ENCODE results near the gene GRK5.

GRK5 gene

DNA sequence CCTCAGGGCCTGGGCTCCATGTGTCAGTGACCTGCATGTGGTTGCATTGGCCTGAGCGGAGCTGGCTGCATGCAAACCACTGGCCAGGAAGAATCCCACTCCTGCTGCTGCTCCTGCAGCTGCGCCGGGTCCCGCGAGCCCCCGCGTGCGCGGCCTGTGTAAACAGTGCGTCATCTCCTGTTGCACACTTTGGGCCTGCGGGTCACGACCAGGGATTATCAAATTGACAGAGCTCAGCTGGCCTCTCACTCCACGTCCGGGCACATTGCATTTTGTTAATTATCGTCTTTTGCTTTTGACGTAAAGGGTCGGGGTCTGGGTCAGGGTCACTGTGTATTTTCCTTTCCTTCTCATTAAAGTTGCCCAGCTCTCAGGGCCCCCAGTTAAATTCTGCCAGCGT, 202.5 kb downstream of the GRK5 start:
- no peak for DNase-seq

DNA sequence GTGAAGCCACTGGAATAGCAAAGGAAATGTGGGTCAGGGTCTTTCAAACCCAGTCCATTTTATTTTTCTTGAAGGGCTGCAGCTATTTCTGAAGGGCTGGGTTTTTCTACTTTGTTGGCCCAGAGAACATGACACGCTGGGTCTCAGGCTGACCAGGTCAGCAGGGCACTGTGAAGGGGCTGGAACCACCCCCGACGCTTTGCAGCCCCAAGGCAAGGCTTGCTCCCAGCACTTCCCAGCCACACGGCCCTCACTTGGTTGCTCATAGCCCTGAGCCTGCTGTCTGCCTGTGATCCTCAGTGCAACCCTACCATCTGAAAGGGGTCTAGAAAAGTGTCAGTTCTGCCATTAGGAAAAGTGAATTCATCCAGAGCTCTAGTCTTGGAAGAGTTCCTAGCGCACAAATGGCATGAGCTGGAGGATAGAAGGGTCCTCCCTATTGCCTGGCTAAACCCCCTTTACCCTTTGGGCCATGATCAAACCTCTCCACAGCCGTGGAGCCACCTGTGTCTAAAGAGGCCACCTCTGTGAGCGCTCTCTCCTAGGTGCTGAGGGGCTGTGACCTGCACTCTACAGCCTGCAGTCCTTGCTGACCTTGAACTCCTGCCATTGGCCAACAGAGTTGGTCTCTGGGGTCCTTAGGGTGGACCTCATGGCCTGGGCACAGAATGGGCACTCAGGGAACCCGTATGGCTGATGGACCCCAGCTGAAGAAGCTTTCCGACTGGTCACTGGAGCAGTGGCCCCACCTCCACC, 203.2 kb downstream of the GRK5 start:
- DNase-seq: no peak

DNA sequence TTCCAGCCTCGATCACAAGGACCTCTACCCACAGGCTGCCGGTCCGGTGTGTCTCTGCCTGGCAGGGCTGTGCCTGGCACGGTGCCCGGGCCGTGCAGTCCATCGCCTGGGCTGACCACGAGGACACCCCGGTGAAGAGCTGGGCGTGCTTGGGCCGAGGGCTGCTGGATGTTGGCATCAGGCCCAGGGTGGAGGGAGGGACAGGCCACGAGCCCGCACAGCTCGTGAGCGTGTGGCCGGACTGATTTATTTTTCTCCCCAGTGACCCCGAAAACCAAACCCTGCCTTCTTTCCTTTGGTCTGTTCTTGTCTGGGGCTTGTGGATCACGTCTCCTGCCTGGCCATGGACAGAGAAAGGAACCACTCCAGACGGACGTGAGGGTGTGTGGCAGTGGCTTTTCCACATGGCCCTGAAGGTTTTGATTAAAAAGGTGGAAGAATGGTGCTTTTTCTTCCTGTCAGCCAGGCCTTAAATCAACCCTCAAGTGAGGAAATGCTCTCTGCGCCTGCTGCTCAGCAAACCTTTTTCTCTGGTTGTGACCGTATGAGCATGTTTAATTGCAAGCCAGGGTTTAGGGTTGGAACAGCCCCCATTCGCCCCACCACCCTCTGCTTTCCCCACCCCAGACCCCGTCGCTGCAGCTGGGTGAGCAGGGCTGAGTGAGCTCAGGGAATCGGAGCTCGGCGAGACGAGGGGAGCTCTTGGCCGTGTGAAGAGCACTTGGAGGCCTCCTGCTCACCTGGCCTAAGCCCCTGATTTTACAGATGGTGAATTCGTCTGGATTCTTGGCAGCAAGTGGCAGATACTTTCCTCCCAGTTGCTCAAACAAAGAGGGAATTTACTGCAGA, 205.1 kb downstream of the GRK5 start:
- DNase-seq: no peak

DNA sequence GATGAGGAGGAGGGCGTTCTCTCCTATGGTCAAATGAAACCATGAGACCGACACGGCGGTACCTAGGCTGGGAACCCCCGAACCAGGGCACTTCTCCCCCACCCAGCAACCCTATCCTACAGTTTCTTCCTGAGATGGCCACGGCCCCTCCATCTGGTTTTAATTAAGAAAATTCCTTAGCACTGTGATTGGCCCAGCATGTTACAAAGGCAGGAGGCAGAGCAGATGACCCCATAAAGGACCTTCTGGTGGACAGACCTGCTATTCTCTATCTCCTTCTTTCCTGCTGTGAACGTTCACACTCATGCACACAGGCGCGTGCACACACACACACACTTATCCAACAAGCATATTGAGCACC, 205.7 kb downstream of the GRK5 start:
- no peak for DNase-seq

GRCh38 chr10:119413471-119414080, 206.2 kb downstream of the GRK5 start:
- no peak for DNase-seq

DNA sequence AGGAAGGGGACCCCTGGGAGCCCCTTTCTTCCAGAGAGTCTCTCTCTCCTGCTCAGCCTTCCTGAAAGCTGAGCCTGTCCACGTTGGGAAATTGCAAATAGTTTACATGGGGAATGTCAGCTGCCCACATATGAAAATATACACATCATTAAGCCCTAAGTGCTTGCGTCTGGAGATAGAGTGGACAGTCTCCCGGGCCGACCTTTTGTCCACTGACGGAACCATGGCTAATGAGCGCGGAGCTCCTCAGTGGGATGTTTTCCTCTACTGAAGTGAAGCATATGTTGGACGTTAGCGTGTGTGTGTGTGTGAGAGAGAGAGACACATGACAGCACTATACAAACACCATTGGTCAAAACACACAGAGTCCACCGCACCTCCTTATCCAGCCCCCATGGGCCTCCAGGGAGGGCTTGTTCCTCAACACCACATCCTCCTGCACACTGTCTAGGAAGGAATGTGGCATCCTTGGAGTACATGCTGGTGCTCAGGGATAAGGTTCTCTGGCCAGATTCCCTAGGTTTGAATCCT, 206.8 kb downstream of the GRK5 start:
- DNase-seq: no peak

GRCh38 chr10:119415121-119415520, 207.8 kb downstream of the GRK5 start:
- DNase-seq: no peak

DNA sequence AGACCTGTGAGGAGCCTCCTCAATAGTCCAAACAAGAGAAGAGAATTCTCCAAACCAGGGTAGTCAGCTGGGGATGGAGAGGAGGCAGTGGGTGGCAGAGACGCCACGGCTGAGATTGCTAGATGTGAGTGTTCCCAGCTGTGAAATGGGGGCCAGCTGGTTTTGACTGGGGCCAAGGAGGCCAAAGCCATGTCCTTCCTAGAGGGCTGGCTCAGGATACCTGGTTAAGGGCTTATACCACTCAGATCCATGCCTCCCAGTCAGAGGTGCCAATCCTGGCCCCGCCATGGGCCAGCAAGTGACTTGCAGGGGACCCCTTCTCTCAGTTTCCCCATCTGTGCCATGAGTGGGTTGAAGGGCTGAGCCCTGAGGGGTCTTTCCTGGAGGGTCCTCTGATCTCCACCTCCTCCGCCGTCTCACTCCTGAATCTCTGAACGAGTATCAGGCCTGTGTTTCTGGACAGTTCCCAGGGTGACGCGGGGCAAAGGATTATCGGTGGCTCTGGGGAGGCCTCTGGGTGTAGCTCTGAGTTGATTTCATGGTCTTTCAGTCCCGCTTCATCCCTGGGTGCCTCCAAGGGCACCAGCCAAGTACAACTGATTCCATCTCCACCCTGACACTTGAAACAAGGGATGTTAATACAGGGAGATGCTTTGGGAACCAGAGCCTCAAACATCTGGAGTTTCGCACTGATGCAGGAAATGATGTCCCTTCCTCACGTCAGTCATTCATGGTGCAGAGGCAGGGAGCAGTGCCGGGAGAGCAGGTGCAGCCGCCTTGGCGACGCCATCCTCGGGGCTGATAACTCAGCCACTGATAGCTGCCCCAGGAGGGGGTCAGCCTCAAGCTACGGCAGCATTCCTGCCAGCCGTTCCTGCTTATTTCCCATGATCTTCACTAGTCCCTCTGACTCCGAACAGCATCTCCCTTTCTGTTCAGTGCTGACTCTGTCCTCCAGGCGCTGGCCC, 208.4 kb downstream of the GRK5 start:
- no peak for DNase-seq

- DNase-seq: peak; percentile 71 to 77
These were observed 209.5 kb downstream of the GRK5 start for GRCh38 chr10:119416855-119417254.

DNA sequence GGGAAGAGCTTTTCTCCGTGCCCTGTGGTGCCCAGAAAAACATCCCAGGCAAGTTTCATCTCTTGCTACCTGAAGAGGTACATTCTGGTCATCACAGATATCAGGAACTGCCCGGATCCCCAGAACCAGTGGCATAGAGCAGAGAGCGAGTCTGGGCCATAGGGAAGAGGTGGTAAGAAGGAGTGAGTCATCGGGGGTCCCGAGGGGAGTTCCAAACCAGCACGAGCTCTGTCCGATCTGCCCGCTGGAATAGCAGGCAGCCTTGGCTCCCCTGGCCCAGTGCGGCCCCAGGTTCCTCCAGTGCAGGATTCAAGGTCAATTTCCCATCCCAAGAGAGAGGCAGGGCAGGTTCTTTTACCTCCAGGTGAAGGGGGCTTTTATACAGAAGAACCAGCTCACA, 210.5 kb downstream of the GRK5 start:
- DNase-seq: no peak

GRCh38 chr10:119418362-119418761, 211.0 kb downstream of the GRK5 start:
- DNase-seq: no peak

GRCh38 chr10:119419931-119420330, 212.6 kb downstream of the GRK5 start:
- DNase-seq: no peak

DNA sequence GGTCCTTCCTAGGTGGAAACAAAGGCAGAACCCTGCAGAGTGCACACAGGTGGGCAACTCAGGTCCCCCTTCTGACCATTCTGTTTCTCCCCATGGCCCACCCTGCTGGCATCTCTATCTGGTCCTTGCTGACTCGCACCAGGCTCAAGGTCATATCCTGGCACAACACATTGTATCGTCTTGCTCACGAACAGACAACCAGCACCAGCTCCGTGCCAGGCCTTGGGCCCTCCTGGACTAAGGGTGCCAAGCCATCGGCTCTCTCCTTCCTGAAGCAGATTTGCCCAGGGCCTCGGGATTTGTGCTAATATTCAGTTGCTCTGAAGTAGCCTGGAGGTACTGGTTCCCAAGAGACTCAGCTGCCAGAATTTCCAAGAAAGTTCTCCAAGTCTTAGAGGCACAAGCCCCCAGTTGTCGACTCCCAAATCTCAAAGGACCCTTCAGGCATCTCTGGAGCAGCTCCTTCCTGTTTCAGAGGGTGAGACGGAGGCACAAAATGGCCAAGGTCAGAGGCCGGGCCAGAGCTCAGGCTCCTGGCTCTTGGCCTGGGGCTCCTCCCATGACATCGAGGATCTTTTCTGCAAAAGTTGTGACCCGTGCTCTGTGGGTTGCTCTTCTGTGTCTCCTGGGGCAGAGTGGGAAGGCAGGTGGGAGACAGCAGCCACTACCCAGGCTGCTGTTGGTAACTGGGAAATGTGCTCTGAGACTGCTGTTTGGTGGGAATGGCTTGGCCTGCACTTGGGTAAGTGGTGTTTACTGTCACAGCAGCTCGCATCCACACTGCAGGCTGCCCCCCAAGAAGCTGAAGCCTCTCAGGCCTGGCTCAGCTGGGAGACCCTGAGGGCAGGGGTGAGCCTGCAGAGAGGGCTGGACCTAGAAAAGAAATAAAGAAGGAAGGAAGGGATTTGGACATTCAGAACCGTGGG, 213.8 kb downstream of the GRK5 start:
- DNase-seq: no peak

DNA sequence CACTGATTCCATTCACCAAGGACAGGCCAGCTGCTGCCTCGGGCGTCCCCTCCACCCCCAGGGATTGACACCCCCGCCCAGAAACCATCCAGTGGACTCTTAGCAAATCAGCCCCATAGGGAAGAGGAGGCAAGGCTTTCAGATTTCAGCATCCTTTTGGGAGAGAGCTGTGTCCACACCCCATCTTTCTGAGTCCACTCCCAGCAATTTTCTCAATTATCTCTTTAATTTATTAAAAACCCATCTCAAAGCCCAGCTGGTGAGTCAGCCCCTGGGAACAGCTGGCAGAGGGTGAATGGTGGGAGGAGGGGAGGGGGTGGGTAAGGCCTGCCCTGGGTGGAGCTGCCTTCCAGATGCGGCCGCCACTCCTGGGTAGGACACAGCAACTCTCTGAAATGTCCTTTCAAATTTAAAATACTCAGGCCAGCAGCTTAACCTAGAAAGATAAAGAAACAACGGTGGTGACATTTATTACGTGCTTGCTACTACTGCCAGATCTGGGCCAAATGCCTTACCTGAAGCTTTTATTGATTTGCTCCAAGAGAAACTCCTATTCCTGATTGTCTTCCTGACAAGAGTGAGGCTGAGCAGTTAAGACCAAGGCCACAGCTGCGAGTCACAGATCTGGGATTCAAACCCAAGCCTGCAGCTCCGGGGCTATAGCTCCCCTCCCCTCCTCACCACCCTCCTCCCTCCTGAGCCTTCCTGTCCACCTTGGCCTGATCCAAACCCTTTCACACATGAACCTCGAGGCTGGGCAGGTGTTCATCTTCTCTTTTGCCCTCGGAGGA, 214.7 kb downstream of the GRK5 start:
- DNase-seq: no peak

- no peak for DNase-seq
These were observed 215.5 kb downstream of the GRK5 start for GRCh38 chr10:119422682-119423509.

DNA sequence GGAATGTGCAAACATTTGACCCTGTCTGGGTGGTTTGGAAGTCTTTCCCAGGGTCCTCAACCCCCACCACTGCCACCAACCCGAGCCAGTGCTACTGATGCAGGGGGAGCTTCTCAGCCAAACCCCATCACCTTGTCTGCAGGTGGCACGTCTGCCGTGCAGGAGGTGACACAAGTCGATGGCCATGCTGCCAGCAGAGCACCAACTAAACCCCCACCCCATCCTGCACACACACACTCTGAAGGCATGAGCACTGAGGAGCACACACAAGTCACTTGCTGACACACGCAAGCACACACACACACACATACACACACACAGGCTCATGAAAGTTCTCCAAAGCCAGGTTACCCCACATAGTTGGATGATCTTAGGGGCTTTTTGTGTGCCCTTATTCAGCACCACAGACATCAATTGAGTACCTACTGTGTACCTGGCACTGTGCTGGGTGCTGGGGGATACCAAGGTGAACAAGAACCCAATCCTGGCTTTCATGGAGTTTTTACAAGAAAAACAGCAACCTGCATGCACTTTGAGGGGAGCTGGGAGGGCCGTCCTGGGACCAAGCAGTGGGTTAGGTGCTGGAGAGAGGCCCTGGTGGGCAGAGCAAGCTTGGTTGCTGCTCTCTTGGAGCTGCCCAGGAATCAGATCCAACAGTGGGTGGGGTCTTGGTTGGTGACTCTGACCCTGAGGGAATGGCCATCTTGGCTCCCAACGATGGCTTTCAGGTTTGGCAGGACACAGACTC, 216.3 kb downstream of the GRK5 start:
- no peak for DNase-seq

DNA sequence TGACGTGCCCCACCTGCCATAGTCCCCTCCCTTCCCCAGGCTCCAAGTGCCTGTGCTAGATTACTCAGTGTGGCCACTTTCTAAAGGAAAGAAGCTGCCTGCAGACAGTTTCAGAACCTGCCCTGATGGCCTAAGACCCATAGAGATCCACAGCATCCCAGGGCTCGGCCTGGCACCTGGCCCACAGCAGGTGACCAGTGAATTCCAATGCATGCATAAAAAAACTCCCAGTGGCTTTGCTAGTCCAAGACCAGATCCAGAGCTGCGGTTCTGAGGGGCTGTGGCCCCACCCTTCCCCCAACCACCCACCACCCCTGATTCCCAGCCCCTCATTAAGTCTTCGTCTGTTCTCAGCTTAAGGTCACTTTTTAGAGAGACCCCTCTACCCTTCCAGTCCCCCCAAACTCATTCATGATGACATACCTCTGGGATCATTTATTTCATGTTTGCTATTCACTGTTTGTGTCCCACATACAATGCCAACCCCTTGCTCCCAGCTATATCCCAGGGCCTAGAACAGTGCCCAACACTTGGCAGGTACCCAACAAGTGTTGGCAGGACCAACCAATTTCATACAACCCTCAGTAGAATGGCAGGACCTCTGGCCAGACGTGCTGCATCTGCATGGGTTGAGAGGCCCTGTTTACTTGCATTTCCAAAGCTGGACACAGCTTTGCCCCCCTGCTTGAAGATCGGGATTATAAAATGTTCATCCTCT, 217.0 kb downstream of the GRK5 start:
- DNase-seq: no peak

Measured in CD4-positive, alpha-beta T cell treated with Interleukin-4 for 1 hour (primary cell).